Activated CD8-positive, alpha-beta memory T cell treated with anti-CD3 and anti-CD28 coated beads for 36 hours (primary cell): ENCODE measurements around the gene TRIM2. TPM values are rescaled to one million over a fixed set of nuclear protein-coding genes. Genes with fewer than 3 reads are reported as not detected.

Experiments
- CTCF ChIA-PET: fragments of 350-600 bp; sonication (Branson Sonifier 250); formaldehyde crosslinking; loops from one replicate; lab custom pipeline; 2021; ENCODE audit warnings: antibody characterized with exemption; lab: Charles Lee
- POLR2A ChIA-PET: fragments of 350-600 bp; sonication (Branson Sonifier 250); formaldehyde crosslinking; loops from one replicate; lab custom pipeline; 2021; ENCODE audit warnings: antibody characterized with exemption; lab: Charles Lee
- total RNA-seq, 2 experiments: library from RNA; stranded (reverse); gene quantifications; one replicate each; pipeline ENCODE4 v1.2.3, GENCODE V29; 2021

TRIM2 gene
- total RNA-seq, 2 experiments from 2014 or later = 0.11 to 0.44 TPM

DNA sequence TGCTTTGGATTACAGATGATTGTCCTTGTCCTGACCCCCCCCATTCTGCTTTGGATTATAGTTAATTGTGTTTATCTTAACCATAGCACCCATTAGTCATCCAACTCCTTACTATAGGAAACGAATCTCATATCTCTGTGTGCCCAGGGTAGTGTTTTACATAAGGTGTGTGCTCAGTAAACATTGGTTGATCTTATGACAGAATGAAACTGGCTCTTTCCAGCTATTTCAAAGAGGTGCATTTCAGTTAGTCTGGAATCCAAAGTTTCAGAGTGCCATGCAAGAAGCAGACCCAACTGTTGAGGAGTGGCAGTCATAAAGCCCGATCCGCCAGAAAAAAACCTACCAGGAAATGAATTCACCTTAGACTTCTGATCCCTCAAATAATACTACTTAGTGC, 14.7 kb downstream of the TRIM2 start:
- ChIA-PET CTCF (no interaction called here), POLR2A (no interaction called here)

DNA sequence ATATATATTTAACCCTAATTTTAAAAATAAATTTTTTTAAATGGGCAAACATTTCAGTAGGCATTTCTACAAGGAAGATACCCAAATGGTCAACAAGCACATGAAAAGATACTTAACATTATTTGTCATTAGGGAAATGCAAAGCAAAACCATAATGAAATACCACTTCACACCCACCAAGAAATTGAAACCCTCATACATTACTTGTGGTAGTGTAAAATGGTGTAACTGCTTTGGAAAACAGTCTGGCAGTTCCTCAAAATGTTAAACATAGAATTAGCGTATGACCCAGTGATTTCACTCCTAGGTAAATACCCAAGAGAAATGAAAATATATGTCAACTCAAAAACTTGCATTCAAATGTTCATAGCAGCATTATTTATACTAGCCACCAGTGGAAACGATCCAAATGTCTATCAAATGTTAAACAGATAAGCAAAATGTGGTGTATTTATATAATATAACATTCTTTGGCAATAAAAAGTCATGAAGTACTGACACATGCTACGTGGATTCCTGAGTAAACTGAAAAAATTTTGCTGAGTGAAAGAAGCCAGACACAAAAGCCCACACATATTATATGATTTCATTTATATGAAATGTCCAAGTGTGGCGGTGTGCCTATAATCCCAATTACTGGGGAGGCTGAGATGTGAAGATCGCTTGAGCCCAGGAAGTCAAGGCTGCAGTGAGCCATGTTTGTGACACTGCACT, 16.6 kb downstream of the TRIM2 start:
- CTCF ChIA-PET = no interaction called here
- POLR2A ChIA-PET = no interaction called here

DNA sequence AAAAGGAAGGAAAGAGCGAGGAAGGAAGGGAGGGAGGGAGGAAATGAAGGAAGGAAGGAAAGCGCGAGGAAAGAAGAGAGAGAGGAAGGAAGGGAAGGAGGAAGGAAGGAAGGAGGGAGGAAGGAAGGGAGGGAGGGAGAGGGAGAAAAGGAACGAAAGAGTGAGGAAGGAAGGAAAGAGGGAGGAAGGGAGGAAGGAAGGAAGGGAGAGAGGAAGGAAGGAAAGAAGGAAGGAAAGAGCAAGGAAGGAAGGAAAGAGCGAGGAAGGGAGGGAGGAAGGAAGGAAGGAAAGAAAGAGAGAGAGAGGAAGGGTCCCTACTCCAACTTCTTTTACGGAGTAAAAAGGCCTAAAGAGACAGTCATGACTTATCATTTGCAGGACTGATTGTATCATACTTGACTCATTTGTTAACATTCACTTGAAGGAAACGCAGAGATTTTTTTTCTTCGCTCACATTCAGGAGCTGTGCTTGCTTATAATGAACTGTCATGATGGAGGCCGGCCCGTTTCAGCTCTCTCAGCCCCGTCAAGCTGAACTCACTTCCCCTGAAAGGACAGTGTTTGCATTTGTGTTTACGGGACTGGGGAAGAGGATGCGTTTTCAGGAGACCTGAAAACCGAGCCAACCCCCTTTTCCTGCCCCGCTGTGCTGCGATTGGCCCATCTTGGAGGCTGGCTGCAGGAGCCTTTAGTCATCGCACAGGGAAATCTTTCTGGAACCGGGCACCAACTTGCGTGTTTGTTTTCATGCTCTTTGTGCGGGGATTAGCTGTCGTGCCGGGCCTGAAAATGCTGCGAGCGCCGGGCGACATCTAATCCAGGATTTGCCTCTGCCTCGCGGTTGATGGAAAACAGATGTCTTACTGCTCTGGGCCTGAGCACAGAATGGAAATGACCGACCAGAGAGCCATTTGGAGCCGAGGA, 17.8 kb downstream of the TRIM2 start:
- ChIA-PET POLR2A (no interaction called here), CTCF (no interaction called here)

- CTCF ChIA-PET = interaction anchor here (0.8 kb wide), 1 partner anchor 10 kb away, joined by 3 read pairs; no protein-coding TSS in a partner anchor
- POLR2A ChIA-PET = no interaction called here
Measured at GRCh38 chr4:153222707-153223426, 18.6 kb downstream of the TRIM2 start.

DNA sequence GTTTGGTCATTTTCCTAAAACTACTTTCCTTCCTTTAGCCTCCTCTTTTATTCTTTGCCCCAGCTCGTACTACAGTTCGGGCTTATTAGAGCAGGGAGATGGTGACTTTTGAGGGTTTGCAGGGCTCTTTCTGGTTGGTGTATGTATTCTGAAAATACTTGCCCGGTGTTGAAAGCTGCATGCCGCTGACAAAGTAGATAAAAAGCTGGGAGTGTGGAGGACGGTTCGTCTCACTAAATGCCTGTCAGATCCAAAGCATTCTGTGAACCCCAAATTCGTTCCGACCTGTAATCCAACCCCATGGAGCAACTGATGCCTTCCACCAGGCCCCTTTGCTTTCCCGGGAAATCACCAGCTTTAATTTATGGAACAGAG, 19.2 kb downstream of the TRIM2 start:
- POLR2A ChIA-PET = no interaction called here
- CTCF ChIA-PET = interaction anchor here (0.8 kb wide), 1 partner anchor 9 kb away, joined by 3 read pairs; no protein-coding TSS in a partner anchor

- CTCF ChIA-PET = no interaction called here
Measured at GRCh38 chr4:153223930-153224329, 19.7 kb downstream of the TRIM2 start.

GRCh38 chr4:153224474-153224873, 20.2 kb downstream of the TRIM2 start:
- POLR2A ChIA-PET = no interaction called here
- CTCF ChIA-PET = no interaction called here

More at GRCh38 chr4:153223930-153224329, 19.7 kb downstream of the TRIM2 start:
- POLR2A ChIA-PET = no interaction called here

DNA sequence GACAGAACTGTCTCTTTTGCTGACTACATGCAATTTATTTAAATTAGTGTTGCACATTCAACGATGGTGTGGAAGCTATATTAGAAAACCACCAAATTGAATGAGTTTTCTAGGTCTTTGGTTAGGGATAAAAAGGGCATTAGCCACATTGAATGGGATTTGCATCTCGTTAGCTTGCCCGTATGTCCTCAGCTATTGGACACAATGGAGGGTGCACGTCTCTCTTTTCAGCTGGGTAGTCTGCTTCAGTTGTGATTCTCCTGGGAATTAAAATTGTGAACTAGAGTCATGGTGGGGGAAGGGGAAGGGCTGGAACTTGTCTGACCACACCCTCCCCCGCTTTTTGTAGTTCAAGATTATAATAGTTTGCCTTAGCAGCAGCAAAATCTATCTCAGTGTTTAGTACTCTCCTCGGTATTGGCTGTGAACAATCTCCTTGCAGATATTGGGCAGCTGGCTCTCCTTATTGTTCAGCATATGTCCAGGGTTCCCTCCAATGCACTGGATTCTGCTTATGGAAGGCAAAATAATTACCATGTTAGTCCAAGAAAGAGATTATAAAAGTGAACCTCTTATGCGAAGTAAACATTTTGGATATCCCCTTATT, 23.3 kb downstream of the TRIM2 start:
- ChIA-PET CTCF (no interaction called here), POLR2A (no interaction called here)

- ChIA-PET CTCF (no interaction called here), POLR2A (no interaction called here)
Measured at GRCh38 chr4:153228512-153229140, 24.4 kb downstream of the TRIM2 start.

GRCh38 chr4:153229545-153229944, 25.3 kb downstream of the TRIM2 start:
- CTCF ChIA-PET = no interaction called here
- POLR2A ChIA-PET = no interaction called here

DNA sequence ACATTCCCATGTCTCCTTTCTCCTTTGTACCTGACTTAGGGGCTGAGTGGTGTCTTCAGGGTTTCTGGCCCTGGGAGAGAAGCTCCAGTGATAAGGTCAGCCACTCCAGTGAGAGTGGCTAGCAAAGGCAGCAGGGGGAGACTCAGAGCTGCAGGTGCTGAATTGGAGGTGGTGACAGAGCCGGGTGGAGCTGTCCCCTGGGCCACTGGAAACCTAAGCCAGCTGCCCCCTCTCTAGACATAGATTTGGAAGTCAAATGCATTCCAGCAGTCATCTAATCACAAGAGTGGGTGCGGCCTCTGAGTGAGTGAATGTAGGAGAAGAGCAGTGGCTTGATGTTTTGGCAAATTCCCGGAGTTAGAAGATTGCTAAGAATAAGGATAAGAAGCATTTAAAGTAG, 28.5 kb downstream of the TRIM2 start:
- CTCF ChIA-PET = interaction anchor here (1.2 kb wide), 1 partner anchor 9 kb away, joined by 3 read pairs; no protein-coding TSS in a partner anchor
- POLR2A ChIA-PET = interaction anchor here (0.7 kb wide), 1 partner anchor 40 kb away, joined by 3 read pairs; no protein-coding TSS in a partner anchor

- ChIA-PET POLR2A (no interaction called here), CTCF (no interaction called here)
Measured at GRCh38 chr4:153233761-153234371, 29.6 kb downstream of the TRIM2 start.

GRCh38 chr4:153234885-153235284, 30.6 kb downstream of the TRIM2 start:
- ChIA-PET CTCF (no interaction called here), POLR2A (no interaction called here)

- ChIA-PET POLR2A (no interaction called here), CTCF (no interaction called here)
Measured at GRCh38 chr4:153238135-153238919, 34.1 kb downstream of the TRIM2 start.

DNA sequence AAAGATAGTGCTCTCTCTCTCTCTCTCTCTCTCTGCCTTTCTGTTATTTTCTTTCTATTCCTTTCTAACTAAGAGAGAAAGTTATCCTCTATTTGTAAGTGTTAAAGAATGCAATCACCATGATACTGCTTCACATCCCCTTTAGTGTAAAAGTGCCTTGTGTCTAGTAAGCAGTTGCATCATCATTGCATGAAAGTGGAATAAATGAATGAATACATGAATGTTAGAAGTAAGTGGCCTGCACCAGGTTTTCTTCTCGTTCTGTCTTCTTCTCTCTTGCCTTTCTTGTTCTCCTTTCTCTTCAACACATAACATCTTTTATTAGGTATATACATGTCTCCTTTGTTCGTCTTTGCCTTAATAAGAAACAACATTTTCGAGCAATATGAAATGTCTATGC, 35.2 kb downstream of the TRIM2 start:
- CTCF ChIA-PET = no interaction called here
- POLR2A ChIA-PET = no interaction called here

GRCh38 chr4:153241295-153241694, 37.1 kb downstream of the TRIM2 start:
- POLR2A ChIA-PET = no interaction called here
- CTCF ChIA-PET = no interaction called here

GRCh38 chr4:153241970-153242838, 38.0 kb downstream of the TRIM2 start:
- POLR2A ChIA-PET = interaction anchor here (0.7 kb wide), 1 partner anchor 19 kb away, joined by 3 read pairs; no protein-coding TSS in a partner anchor
- CTCF ChIA-PET = interaction anchor here (0.6 kb wide), 1 partner anchor 148 kb away, joined by 4 read pairs; no protein-coding TSS in a partner anchor
